HG03066 (cell line): Measurements from ENCODE around the gene GNAS.

ENCODE experiments used
- ATAC-seq: cut with Tn5 transposase; IDR thresholded peaks from one replicate; pipeline ENCODE4 v1.9.1; 2021; ENCODE audit warnings: low read depth; ENCODE audit not compliant: unreplicated experiment

The GNAS gene

DNA sequence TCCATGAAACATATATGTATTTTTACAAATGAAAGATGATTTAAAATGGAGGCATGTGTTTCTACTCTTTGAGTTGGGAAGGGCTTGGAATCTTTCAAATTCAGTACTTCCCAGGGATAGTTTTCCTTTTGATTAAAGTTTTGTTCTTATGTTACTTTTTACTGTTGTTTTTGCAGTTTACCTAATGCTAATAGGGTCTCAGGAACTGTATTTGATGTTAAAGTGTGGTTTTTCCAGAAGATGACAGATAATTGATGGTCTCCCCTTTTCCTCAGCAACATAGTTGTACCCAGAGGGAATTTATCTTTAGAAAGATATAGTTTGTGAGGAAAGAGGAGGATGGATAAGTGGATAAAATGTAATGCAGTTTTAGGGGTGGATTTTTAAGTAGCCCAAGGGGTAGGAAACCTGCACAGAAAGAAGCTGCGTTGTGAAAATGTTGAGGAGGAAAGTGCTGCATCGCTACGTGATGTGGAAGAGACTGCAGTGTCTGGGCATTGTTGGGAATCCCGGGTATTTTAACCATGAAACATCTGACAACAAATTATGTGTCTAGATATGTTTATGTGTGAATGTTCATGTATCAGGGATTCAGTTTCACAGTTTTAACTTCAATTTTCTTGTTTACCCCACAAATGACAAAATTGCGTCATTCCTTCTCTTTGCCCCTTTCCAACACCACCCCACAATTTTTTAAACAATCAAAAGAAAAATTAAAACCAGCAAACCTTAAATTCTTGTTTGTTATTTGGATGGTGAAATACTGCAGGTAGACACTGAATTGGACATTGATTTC lies 42.3 kb downstream of the GNAS start:
- no peak for ATAC-seq

DNA sequence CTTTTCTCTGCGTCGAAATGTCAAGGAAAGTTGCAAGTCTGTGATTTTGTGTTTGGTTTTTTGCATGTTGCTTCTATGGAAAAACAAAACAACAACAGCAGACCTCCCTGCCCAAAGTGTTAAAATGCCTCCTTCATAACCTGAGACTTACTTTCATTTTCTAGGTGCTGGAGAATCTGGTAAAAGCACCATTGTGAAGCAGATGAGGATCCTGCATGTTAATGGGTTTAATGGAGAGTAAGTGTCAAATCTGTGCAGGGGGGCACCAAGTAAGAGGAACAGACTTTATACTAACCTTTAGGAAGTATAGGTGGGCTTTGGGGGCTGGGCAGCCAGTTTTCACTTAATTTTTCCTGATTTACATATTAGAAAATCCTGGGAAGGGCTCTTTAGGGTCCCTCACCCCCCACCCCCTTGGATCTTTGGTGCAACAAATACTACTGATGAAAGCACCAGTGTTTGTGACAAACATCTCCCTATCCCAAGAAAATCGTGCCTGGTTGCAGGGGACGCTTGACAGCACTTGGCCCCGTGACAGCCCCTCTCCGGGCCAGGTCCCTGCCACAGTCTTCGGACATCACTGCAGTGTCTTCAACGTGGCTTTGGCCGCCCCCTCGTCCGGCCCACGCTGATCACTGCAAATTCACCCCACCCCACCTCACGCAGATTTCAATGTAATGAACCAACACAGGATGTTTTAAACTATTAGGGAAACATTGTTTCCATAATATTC lies 43.1 kb downstream of the GNAS start:
- ATAC-seq, result no peak

DNA sequence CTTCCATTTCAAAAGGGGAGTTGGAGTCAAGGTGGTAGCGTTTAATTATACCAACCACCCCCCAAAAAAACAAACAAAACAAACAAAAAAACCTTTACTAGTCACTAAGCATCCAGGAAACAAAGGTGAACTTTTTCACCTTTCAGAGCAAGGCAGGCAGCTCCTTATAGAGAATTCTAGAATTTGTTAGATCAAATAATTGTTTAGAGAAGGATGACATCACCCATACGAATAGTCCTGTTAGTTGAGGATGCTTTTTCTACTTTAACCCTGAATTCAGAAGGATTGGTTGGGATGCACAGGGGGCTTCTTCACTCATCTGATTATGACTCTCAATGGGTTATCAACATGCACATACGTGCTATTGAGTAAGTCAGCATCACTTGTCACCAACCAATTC lies 44.3 kb downstream of the GNAS start:
- ATAC-seq, result no peak

DNA sequence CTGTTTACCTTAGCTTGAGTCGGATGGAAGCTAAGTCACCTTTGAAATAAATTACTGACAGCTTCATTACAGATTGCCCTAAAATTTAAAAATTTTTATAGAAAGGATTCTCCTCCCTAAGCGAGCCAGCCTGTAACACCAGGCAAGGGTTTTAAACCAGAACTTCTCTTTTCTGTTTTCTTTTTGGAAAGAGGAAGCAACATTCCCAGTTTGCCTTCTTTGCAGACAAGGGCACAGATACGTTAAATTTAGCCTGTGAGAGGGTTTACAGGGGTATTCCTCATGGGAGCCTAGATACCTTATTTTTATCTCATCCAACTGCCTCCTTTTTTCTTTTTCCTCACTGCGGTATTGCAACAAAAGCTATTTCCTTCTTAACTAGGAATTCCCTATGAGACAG lies 45.0 kb downstream of the GNAS start:
- no peak for ATAC-seq

DNA sequence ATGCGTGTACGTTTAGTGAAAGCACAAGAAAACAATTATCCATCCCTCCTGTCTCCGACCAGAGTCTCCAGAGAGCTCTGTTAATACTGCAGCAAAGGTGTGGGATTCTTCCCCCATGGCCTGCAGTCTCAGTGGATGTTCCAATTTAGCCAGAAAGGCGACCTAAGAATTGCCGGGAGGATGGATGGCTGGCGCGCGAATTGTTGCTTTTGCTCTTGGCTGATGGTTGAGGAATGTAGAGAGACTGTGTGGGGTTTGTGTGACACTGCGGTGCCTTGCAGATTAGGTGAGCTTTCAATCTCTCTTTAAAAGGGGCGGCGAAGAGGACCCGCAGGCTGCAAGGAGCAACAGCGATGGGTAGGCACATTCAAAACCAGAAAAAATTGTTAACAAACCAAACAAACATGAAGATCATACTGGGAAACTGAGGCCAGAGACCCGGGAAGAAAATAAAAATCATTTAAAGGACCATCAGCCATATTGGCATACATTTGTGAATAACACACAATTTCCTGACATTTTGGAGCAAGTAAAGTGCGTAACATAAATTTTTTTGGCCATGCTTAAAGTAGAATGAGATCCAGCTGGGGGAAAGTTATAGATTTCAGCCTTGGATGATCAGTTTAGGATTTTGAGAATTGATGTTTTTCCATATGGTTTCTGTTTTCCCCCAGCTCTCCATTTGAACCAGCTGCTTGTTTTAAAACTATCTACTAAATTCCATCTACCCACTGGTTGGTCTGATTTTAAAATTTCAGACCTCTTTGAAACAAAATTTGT lies 46.3 kb downstream of the GNAS start:
- ATAC-seq, result no peak

DNA sequence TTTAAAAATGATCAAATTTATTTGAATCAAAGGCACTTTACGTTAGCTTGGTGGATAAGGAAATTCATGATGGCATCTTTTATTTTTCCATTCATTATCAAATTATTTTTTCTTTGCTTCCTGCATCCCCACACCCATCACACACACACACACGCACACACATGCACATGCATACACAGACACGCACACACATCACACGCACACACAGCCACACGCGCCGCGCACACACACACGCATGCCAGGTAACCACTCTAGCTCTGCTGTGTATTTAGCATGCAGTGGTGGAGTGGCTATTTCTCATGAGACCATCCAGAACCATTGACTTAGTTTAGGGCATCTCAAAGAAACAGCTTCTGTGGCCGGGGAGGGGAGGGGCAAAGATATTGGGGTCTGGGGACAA lies 47.0 kb downstream of the GNAS start:
- no peak for ATAC-seq

DNA sequence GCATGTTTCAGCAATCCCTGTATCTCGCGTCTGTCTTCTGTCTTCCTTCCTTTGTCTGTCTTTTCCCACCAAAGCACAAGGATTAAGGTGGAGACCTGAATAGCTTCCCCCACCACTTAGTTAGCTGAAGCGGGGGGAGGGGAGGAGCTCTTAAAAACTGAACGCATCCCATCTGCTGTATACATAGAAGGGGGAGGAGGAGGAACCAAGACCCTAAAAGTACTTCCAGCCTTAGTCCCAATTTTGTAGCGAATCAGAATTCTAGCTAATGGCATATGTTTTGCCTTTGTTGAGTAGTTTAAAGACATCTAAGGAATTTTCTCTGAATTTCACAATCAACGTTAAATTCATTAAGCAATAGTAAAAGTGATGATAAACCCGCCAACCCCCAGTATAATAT lies 47.9 kb downstream of the GNAS start:
- ATAC-seq, result no peak

DNA sequence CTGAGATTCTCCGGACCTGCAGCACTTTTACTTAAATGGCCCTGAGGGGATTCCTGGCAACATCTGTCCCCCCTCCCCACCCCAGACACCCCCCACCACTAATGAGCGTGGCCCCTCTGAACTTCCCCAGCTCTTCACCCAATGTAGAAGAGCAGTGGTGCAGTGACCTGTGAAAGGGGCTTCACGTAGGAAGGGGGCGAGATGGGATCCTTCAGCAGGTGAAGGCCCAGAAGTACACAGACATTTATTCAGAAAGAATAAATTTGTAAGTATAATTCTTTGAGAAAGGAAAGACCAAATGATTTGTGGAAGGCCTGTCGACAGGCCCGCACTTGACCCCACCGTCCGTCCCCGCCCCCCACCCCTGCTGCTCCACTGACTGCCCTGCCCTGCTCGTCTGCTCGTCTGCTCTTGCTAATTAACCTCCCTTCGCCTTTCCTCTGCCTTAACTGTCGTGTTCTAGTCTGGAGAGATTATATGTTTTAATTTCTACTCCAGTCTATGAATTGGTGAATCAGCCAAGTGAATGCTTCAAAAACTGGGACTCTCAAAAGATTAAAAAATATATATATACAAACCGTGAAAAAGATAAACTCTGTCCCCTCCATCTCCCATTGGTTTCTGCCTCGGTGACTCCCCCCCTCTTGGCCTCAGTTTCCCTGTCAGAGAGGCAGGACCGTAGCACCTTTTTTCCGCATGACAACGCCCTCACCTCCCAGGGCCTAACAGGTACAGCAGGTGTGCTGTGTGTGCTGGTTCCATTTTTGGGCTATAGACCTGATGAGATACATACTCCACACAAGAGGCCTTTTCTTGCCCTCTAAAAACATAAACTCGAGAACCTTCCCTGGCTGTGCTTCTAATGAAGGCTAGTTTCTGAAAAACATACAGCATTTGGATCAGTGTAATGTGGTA lies 49.2 kb downstream of the GNAS start:
- ATAC-seq, result no peak

DNA sequence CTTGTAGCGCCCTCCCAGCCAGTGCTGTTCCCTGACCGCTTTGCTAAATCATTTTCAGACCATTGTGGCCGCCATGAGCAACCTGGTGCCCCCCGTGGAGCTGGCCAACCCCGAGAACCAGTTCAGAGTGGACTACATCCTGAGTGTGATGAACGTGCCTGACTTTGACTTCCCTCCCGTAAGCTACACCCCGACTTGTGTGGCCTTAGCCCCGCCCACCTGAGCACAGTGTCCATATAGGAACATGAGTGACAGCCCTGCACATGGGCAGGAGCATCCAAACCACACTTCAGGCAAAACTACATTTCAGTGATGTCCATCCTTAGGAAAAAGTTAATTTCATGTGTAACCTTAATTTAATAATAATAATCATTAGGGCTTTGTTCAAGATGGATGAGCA lies 51.1 kb downstream of the GNAS start:
- no peak for ATAC-seq

DNA sequence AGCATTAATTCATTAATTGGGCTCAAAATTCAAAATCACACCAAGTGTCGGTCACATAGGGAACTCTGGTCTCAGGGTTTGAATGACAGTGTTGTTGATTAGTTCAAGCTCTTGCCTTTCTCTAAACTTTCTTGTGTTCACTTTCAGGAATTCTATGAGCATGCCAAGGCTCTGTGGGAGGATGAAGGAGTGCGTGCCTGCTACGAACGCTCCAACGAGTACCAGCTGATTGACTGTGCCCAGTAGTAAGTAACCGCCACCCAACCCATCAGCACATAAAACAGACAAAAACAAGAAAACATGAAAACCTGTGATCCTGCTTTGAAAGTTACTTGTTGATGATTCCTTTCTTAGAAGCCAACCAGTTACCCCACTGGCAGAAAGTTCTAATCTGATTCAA lies 52.7 kb downstream of the GNAS start:
- ATAC-seq, result no peak

DNA sequence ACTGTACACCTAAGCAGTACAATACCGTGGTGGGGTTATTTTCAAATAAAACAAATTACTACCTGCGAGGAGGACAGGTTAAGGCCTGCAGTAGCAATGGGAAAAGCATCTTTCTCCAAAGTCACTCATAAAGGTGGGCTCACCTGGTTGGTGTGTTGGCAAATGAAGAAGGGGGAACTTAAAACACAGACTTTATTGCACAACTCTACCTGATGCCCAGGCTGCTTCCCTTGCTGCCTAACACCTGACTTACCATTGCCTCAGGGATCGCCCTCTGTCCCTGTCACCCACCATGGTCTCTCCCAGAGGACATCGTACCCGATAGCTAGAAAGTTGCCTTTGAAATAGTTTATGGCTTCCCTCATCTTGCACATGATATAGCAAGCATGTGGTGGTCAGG lies 53.6 kb downstream of the GNAS start:
- ATAC-seq, result no peak

DNA sequence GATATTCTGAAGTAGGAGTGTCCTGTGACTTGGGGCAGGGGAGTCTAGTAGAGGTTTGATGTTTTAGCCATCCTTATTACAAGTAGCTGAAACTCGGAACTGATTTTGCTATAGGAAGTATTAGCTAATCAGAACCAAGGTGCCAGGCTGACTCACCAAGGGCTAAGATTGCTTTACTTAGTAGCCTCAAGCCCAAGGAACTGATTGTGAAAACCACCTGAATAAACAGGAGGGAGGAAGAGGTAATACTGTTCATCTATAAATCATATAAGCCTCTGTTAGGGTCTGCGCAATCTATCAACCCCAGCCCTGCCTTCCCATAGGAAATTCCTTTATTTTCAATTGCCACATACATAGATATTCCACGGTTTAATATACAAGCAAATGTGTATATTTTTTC lies 54.4 kb downstream of the GNAS start:
- ATAC-seq, result no peak

DNA sequence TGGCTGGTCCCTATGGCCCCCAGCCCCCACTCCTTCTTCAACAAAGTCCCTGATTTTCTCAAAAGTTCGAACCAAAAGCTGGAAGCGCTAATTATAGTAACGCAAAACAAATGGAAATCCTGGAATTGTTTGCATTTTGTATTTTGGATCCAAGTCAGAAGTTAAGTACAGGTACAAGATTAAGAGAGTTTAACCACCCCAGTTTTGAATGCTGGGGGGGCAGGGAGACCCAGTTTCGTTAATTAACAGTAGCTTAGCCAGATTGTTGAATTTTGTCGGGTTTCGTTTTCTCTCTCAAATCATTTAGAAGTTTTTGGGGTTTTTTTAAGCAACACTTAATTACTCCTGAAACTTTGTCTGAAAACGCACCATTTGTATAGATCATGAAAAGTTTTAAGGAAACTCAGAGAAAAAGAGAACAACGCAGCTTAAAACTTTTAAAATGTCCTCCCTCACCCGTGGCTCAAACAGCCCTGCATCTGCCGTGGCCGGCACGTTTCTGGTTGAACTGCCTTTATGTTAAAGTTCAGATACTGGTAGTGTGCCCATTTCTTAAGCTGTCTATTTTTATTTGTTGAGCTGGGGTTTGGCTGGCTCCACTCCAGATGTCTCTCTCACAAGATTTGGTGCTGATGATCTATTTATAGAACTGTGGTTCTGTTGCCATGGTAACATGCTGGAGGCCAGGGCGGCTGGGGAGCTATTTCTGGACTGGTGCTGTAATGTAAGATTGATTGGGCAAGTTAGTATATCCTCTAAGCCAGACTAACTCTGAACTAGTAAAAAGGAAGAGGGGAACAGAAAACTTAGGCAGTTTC lies 55.0 kb downstream of the GNAS start:
- peak; percentile 82 for ATAC-seq

DNA sequence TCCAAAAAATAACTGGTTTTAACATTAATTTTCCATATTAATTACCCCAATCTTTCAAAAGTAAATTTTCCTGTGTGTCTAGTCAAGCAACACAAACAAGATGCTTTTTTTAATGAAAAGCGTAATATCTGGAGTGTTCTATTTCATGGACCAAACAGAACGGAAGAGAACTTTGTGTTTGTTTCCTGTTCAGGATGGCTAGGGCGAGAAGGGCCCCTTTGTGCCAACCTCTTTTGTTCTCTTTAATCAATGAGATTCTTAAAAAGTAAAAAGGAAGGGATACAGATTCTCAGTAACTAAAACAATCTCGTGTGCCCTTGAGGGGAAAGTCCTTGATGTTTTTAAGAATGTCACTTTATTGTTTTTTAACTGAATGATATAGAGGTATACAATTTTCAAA lies 55.7 kb downstream of the GNAS start:
- ATAC-seq, result no peak

DNA sequence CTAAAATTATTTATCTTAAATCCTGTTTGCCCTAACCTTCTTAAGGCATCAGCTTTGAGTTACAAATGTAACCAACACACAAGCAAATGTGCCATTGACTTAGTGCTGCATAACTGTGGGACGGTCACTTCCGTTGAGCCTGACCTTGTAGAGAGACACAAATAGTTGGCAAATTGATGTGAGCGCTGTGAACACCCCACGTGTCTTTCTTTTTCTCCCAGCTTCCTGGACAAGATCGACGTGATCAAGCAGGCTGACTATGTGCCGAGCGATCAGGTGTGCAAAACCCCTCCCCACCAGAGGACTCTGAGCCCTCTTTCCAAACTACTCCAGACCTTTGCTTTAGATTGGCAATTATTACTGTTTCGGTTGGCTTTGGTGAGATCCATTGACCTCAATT lies 56.4 kb downstream of the GNAS start:
- no peak for ATAC-seq

DNA sequence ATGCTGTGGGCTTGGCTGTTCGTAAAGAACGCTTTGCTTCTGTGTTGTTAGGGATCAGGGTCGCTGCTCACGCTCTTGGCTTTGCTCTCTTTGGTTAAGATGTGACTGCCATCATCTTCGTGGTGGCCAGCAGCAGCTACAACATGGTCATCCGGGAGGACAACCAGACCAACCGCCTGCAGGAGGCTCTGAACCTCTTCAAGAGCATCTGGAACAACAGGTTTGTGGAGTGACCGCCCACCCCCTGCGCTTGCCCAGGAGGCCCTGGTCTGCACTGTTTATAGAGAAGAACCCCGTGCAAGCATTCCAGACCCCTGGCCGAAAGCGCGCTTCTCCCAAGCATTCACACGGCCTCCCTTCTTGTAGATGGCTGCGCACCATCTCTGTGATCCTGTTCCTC lies 57.1 kb downstream of the GNAS start:
- no peak for ATAC-seq

DNA sequence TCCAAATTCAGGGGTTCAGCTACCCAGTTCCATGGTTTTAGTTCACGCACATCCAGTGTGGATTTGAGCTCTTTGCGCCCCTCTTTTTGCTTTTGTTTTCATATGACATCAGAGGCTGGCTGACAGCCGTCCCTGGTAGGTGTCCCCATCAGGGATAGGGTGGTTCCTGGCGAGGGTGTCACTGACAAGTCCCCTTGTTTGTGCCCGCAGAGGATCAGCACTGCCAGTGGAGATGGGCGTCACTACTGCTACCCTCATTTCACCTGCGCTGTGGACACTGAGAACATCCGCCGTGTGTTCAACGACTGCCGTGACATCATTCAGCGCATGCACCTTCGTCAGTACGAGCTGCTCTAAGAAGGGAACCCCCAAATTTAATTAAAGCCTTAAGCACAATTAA lies 58.0 kb downstream of the GNAS start:
- no peak for ATAC-seq

DNA sequence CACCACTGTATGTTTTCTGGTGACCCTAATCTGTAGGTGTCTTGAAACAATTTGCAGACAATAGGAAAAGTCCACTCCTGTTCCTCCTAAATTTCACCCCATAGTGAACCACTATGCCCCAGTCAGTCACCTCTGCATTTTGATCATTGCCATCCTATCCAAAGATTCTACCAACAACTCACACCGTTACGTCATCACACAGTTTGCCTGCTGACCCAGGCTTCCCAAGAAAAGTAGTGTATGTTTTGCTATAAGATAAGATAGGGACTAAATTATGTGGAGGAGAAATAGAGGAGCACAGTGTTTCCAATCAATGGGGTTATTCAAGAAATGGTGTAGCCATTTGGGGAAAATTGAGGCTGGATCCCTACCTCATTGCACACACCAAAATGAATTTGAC lies 58.8 kb downstream of the GNAS start:
- ATAC-seq, result no peak

DNA sequence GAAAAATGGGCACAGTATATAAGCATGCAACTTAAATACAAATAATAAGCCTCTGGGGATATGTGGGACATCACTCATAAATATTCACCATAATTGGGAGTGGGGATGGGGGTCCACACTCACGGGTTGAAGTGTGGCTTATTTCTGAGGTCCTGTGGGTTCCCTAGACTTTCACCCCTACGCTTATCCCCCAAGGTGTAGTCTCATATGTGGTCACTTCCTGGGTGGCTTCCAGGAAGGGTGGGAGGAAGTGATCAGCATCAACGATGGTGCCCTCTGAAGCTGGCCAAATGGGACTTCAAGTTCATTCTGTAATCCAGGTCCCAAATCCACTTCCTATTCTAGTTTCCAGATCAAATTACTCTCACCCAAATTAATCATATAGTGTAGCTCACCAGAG lies 59.5 kb downstream of the GNAS start:
- ATAC-seq, result no peak

DNA sequence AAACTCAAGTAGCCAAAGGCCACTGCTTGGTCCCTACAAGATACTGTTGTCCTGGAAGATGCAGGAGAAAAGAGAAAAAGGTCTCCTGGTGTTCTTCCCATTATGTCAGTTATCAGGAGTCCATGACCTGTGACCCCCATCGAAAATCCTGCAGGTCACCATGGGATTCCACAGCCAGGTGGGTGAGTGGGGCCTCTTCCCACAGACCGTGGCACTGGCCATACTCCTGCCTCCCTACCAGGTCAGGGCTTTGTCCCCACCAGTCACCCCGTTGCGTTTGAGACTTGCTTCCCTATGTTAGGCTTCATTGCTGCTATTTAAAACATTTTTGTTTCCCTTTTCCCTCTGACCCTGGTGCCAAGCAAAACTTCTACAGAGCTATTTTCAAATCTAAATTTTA lies 60.6 kb downstream of the GNAS start:
- ATAC-seq, result no peak
